Esophagus squamous epithelium (tissue), 4 donors: ENCODE results near the gene UGT1A10.

Experiments used
- POLR2A ChIP-seq, 4 donors: fragments of 450-650 bp; IDR thresholded peaks; one replicate each; pipeline ENCODE4 v1.6.1; 2017; ENCODE audit warnings: antibody characterized with exemption in 4 of 4, mild to moderate bottlenecking in 4 of 4, moderate library complexity in 3 of 4
- TF ChIP-seq, protein P1 (sequence below), 6 experiments: fragments of 450-650 bp in 4 of 6; fragments of 200-600 bp in 2 of 6; sonication (generic) in 2 of 6; IDR thresholded peaks; one replicate each; pipeline ENCODE4 v1.5.1; 2016 to 2019; ENCODE audit warnings: antibody characterized with exemption in 6 of 6, mild to moderate bottlenecking in 4 of 6, moderate library complexity in 4 of 6

DNA sequence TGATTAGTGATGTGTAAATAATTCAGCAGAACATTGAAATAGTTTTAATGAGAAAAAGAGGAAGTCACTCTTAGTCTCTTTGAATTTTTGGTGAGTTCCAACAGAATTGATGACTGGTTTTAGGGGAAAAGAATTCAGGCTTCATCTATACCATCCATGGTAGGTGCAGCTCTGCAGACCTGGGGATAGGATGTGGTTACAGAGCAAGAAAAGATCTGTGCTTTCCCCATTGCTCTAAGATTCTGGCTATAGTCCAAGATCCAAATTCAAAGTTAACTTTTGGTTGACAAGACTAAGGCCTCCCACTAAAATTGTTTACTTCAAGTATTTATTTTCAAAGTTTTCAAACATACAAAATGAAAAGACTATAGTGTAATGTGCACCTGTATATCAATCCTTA, 3.6 kb downstream of the UGT1A10 start:
- TF ChIP-seq, protein P1, sequence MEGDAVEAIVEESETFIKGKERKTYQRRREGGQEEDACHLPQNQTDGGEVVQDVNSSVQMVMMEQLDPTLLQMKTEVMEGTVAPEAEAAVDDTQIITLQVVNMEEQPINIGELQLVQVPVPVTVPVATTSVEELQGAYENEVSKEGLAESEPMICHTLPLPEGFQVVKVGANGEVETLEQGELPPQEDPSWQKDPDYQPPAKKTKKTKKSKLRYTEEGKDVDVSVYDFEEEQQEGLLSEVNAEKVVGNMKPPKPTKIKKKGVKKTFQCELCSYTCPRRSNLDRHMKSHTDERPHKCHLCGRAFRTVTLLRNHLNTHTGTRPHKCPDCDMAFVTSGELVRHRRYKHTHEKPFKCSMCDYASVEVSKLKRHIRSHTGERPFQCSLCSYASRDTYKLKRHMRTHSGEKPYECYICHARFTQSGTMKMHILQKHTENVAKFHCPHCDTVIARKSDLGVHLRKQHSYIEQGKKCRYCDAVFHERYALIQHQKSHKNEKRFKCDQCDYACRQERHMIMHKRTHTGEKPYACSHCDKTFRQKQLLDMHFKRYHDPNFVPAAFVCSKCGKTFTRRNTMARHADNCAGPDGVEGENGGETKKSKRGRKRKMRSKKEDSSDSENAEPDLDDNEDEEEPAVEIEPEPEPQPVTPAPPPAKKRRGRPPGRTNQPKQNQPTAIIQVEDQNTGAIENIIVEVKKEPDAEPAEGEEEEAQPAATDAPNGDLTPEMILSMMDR (IDR thresholded peaks at IDR 0.05): no peak
- no peak for TF ChIP-seq POLR2A (IDR thresholded peaks at IDR 0.05)
